ENCODE results near the gene EPYC. TPM values are rescaled to one million over a fixed set of nuclear protein-coding genes. Genes with fewer than 3 reads are reported as not detected.

EPYC gene
- total RNA-seq, 1 donor from 2014 or later: not detected

GRCh38 chr12:90969346-90969745 is 35.4 kb downstream of the EPYC start:
- Mint-ChIP-seq H3K27ac (peak overlapping the region; percentile 34), H3K27me3 (ENCODE audit: low read depth) (no peaks in the 10 kb centered on the region), H3K4me1 (peaks cover 23% of the 10 kb centered on the region), H3K9me3 (peaks cover 5% of the 10 kb centered on the region), H3K36me3 (peaks cover 2% of the 10 kb centered on the region), H3K4me3 (no peak overlapping the region)
- no peak for DNase-seq (ENCODE audit: low spot score in 2 of 2, unreplicated experiment in 2 of 2)
- no peak for TF ChIP-seq CTCF (IDR thresholded peaks at IDR 0.05; ENCODE audit: unreplicated experiment)

GRCh38 chr12:90965204-90965603 is 39.6 kb downstream of the EPYC start:
- peaks cover 2% of the 10 kb centered on the region for H3K36me3 Mint-ChIP-seq
- no peak overlapping the region for H3K27ac Mint-ChIP-seq
- H3K9me3 Mint-ChIP-seq: peaks cover 5% of the 10 kb centered on the region
- no peak for DNase-seq (ENCODE audit: low spot score in 2 of 2, unreplicated experiment in 2 of 2)
- H3K4me3 Mint-ChIP-seq: no peak overlapping the region
- TF ChIP-seq CTCF (IDR thresholded peaks at IDR 0.05; ENCODE audit: unreplicated experiment): no peak
- H3K27me3 Mint-ChIP-seq (ENCODE audit: low read depth): no peaks in the 10 kb centered on the region
- H3K4me1 Mint-ChIP-seq: peaks cover 10% of the 10 kb centered on the region

GRCh38 chr12:90964616-90965015 is 40.2 kb downstream of the EPYC start:
- H3K27me3 Mint-ChIP-seq (ENCODE audit: low read depth): no peaks in the 10 kb centered on the region

GRCh38 chr12:90963946-90964345 is 40.8 kb downstream of the EPYC start:
- no peak for DNase-seq (ENCODE audit: low spot score in 2 of 2, unreplicated experiment in 2 of 2)
- Mint-ChIP-seq H3K36me3 (peaks cover 2% of the 10 kb centered on the region), H3K27ac (no peak overlapping the region), H3K4me3 (no peak overlapping the region), H3K9me3 (peaks cover 5% of the 10 kb centered on the region), H3K4me1 (peaks cover 12% of the 10 kb centered on the region), H3K27me3 (ENCODE audit: low read depth) (no peaks in the 10 kb centered on the region)
- no peak for TF ChIP-seq CTCF (IDR thresholded peaks at IDR 0.05; ENCODE audit: unreplicated experiment)

More at GRCh38 chr12:90964616-90965015, 40.2 kb downstream of the EPYC start:
- Mint-ChIP-seq H3K27ac (no peak overlapping the region), H3K9me3 (peaks cover 5% of the 10 kb centered on the region), H3K36me3 (peaks cover 2% of the 10 kb centered on the region), H3K4me3 (no peak overlapping the region), H3K4me1 (peaks cover 8% of the 10 kb centered on the region)
- DNase-seq (ENCODE audit: low spot score in 2 of 2, unreplicated experiment in 2 of 2): no peak
- no peak for TF ChIP-seq CTCF (IDR thresholded peaks at IDR 0.05; ENCODE audit: unreplicated experiment)

DNA sequence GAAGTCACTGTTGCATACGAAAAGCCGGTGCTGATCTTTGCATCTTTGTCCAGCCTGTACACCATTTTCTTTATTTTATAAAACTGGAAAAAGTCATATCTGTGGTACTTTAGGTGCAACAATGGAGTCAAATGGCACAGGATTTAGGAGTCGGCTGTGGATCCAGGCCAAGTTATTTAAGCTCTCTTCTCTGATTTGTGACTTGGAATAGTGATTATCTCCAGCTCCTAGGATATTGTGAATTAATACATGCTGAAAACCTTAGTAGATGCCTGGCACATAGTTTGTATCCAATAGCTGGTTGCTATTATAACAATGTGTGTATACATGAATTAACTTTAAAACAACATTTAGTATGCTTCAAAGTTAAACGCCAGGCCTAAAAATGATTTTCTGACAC is 43.6 kb downstream of the EPYC start:
- Mint-ChIP-seq H3K36me3 (no peaks in the 10 kb centered on the region), H3K27ac (no peak overlapping the region), H3K27me3 (ENCODE audit: low read depth) (no peaks in the 10 kb centered on the region), H3K4me1 (peaks cover 20% of the 10 kb centered on the region), H3K4me3 (no peak overlapping the region), H3K9me3 (no peaks in the 10 kb centered on the region)
- no peak for DNase-seq (ENCODE audit: low spot score in 2 of 2, unreplicated experiment in 2 of 2)
- TF ChIP-seq CTCF (IDR thresholded peaks at IDR 0.05; ENCODE audit: unreplicated experiment): no peak

DNA sequence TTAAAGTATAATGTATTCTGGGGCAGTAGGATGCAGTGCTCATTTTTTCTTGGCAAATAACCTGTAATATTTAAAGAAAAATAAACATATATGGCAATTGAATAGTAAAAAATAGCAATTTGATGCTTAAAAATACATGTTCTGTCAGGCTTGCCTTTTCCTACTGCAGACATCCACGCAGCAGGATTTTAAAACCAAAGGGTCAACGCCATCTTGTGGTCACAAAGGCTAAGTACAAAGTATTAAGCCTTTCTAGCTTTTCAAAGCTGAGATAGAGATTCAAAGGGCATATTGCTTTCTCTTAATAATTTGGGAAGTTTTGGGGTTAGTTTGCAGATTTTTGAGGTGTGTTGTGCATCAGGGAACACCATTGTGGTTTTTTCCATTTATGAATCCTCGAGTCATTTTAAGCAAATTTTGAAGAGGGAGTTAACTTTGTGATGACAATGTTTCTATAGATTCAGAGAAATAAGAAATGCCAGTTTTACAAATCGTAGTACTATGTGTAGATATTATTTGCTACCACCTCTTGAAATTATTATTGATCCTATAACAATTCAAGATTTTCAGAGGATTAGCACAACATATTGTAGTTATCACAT is 45.1 kb downstream of the EPYC start:
- Mint-ChIP-seq H3K9me3 (no peaks in the 10 kb centered on the region), H3K4me1 (peaks cover 20% of the 10 kb centered on the region), H3K27me3 (ENCODE audit: low read depth) (no peaks in the 10 kb centered on the region), H3K4me3 (no peak overlapping the region), H3K27ac (no peak overlapping the region), H3K36me3 (no peaks in the 10 kb centered on the region)
- TF ChIP-seq CTCF (IDR thresholded peaks at IDR 0.05; ENCODE audit: unreplicated experiment): peak; percentile 60
- no peak for DNase-seq (ENCODE audit: low spot score in 2 of 2, unreplicated experiment in 2 of 2)
